ENCODE data around the gene DPYSL3.

The DPYSL3 gene

DNA sequence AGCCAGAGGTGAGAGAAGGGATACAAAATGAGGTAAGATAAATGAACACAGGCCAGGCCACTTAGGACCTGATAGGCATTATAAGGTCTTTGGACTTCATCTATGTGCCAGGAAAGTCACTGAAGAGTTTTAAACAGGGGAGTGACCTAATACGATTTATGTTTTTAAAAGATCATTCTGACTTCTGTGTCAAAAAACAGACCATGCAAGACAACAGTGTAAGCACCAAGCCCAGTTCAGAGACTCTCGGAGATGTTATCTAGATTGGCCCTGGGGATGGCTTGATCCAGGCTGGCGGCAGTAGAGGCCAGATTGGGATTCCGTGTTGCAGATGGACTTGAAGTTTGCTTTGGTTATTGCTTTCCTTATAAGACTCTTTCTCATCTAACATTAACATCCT, 43.0 kb upstream of the DPYSL3 start:
- Histone ChIP-seq H3K9me3 (no peaks in the 10 kb centered on the region), H3K27me3 (no peaks in the 10 kb centered on the region), H3K36me3 (no peaks in the 10 kb centered on the region), H3K4me3 (ENCODE audit: low read depth, low read length) (no peak overlapping the region), H3K4me1 (peaks cover 23% of the 10 kb centered on the region)
- TF ChIP-seq, protein P1, sequence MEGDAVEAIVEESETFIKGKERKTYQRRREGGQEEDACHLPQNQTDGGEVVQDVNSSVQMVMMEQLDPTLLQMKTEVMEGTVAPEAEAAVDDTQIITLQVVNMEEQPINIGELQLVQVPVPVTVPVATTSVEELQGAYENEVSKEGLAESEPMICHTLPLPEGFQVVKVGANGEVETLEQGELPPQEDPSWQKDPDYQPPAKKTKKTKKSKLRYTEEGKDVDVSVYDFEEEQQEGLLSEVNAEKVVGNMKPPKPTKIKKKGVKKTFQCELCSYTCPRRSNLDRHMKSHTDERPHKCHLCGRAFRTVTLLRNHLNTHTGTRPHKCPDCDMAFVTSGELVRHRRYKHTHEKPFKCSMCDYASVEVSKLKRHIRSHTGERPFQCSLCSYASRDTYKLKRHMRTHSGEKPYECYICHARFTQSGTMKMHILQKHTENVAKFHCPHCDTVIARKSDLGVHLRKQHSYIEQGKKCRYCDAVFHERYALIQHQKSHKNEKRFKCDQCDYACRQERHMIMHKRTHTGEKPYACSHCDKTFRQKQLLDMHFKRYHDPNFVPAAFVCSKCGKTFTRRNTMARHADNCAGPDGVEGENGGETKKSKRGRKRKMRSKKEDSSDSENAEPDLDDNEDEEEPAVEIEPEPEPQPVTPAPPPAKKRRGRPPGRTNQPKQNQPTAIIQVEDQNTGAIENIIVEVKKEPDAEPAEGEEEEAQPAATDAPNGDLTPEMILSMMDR (IDR thresholded peaks at IDR 0.05; ENCODE audit: low read depth, low read length), result no peak
- DNase-seq, result peak; percentile 57

DNA sequence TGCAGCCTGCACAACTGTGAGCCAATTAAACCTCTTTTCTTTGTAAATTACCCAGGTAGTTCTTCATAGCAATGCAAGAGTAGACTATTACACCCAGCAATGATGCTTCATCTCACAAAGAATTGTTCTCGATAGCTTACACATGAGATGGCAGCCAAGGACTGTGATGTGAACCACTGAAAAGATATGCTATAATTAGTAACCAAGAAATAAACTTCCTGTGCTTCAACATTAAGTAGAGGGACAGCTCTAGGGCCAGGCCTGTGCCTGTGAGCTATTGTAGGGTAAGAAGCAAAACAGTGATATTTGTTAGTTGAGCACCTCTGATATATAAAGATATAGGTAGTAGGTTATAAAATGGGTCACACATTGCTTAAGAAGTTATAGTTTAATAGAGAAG, 41.8 kb upstream of the DPYSL3 start:
- Histone ChIP-seq H3K36me3 (no peaks in the 10 kb centered on the region), H3K4me3 (ENCODE audit: low read depth, low read length) (no peak overlapping the region), H3K27me3 (no peaks in the 10 kb centered on the region), H3K4me1 (peaks cover 22% of the 10 kb centered on the region), H3K9me3 (no peaks in the 10 kb centered on the region)
- TF ChIP-seq, protein P1 (IDR thresholded peaks at IDR 0.05; ENCODE audit: low read depth, low read length), result no peak
- DNase-seq, result no peak

DNA sequence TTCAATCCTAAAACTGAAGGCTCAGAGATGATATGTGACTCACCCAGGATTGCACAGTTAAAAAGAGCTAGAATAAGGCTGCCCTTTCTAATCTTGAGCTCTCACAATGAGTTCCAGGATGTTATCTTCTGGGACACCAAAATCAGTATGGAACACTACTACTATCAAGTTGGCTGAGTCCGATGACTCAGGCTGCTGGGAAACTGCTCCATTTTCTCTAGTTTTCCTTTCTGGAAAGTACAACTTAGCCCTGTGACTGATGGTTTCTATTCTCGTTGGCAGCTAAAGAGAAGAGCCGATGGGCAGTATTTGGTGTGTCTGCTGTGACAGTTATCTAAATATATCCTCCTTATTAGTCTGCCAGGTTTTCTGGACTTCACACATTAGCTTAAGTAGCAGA, 37.9 kb upstream of the DPYSL3 start:
- no peak for DNase-seq
- no peak overlapping the region for H3K4me3 ChIP-seq (ENCODE audit: low read depth, low read length)
- H3K36me3 ChIP-seq, result no peaks in the 10 kb centered on the region
- peaks cover 5% of the 10 kb centered on the region for H3K4me1 ChIP-seq
- no peaks in the 10 kb centered on the region for H3K27me3 ChIP-seq
- TF ChIP-seq, protein P1 (IDR thresholded peaks at IDR 0.05; ENCODE audit: low read depth, low read length), result no peak
- H3K9me3 ChIP-seq, result no peaks in the 10 kb centered on the region

DNA sequence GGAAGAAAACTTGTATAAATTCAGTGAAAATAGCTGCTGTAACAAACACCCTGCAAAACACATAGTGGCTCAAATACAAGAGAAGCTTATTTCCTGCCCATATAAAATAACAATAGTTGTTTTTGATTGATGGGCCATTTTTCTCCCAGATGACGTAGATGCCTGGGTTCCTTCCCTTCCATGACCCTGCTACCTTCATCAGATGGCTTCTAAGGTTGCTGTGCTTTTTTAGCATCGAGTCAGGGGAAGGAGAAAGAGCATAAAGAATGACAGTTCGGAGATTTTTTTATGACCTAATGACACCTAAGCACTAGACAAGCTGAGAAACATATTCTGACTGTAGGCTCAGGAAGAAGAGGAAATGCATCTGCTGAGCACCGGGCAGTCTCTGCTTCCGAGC, 34.7 kb upstream of the DPYSL3 start:
- TF ChIP-seq, protein P1 (IDR thresholded peaks at IDR 0.05; ENCODE audit: low read depth, low read length), result no peak
- no peaks in the 10 kb centered on the region for H3K36me3 ChIP-seq
- H3K9me3 ChIP-seq, result no peaks in the 10 kb centered on the region
- no peaks in the 10 kb centered on the region for H3K27me3 ChIP-seq
- H3K4me1 ChIP-seq, result no peaks in the 10 kb centered on the region
- no peak overlapping the region for H3K4me3 ChIP-seq (ENCODE audit: low read depth, low read length)
- DNase-seq, result no peak

DNA sequence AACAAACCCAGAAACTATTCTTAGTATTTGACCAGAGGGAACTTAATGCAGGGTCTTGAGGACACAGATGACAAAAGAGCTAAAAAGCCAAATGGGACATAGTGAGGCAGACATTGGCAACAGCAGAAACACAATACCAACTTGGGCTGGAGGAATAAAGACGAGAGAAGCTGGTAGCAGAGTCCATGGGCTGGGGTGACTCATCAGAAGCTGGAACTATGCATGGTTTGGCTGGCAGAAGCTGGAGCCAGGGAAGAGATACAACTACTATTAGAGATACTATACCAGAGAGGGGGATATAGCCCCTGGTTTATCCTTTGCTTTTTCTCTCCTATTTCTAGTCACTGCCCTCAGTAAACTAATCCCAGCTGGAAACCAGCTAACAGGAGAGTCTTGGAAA, 29.2 kb upstream of the DPYSL3 start:
- no peaks in the 10 kb centered on the region for H3K4me1 ChIP-seq
- H3K36me3 ChIP-seq, result no peaks in the 10 kb centered on the region
- no peak overlapping the region for H3K4me3 ChIP-seq (ENCODE audit: low read depth, low read length)
- DNase-seq, result no peak
- no peaks in the 10 kb centered on the region for H3K9me3 ChIP-seq
- no peaks in the 10 kb centered on the region for H3K27me3 ChIP-seq
- TF ChIP-seq, protein P1 (IDR thresholded peaks at IDR 0.05; ENCODE audit: low read depth, low read length), result no peak

DNA sequence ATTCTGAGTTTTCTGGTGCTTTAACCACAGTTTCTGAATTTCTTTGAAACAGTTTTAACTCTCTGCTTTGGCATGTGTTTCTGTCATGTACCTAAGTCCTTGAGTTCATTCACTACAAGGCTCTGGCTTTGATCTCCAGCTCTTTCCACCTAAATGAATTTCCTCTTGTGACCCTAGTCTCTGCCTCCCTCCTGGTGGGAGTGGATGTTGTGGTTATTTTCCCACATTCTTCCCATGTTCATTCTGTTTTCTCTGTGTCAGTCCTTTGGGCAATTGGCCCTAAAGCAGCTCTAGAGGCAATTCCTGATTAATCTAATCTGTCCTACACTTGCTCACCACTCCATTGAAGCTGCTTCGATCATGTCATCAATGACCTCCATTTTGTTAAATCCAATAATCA, 28.4 kb upstream of the DPYSL3 start:
- Histone ChIP-seq H3K9me3 (no peaks in the 10 kb centered on the region), H3K4me1 (no peaks in the 10 kb centered on the region), H3K36me3 (no peaks in the 10 kb centered on the region), H3K4me3 (ENCODE audit: low read depth, low read length) (no peak overlapping the region), H3K27me3 (no peaks in the 10 kb centered on the region)
- no peak for DNase-seq
- TF ChIP-seq, protein P1 (IDR thresholded peaks at IDR 0.05; ENCODE audit: low read depth, low read length), result no peak
